ENCODE data around the gene HPD.
"Not testable (repeated sequence)": the region's sequence is repeated elsewhere in the genome, so short reads cannot be mapped to it uniquely, and the experiment has no call there.

Gene HPD

DNA sequence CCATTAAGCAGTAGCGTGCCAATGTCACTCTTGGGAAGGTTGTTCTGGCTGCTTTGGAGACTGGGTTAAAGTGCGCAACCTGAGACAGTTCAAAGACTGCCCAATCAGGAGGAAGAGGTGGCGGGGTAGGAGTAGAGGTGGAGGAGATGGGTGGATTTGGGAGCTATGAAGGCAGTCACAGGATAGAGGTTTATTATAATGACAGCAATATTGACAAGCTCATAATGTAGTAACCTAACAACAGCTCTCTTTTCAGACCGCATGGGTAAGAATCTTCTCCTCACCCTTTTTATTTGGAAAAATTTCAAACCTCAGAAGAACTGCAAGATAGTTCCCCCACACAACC, 24.6 kb upstream of the HPD start:
- Histone ChIP-seq H3K4me1 (no peaks in the 10 kb centered on the region), H3K36me3 (no peaks in the 10 kb centered on the region), H3K4me3 (ENCODE audit: low read depth, low read length) (no peak overlapping the region), H3K27me3 (no peaks in the 10 kb centered on the region), H3K9me3 (no peaks in the 10 kb centered on the region)
- no peak for DNase-seq
- TF ChIP-seq, protein P1, sequence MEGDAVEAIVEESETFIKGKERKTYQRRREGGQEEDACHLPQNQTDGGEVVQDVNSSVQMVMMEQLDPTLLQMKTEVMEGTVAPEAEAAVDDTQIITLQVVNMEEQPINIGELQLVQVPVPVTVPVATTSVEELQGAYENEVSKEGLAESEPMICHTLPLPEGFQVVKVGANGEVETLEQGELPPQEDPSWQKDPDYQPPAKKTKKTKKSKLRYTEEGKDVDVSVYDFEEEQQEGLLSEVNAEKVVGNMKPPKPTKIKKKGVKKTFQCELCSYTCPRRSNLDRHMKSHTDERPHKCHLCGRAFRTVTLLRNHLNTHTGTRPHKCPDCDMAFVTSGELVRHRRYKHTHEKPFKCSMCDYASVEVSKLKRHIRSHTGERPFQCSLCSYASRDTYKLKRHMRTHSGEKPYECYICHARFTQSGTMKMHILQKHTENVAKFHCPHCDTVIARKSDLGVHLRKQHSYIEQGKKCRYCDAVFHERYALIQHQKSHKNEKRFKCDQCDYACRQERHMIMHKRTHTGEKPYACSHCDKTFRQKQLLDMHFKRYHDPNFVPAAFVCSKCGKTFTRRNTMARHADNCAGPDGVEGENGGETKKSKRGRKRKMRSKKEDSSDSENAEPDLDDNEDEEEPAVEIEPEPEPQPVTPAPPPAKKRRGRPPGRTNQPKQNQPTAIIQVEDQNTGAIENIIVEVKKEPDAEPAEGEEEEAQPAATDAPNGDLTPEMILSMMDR (IDR thresholded peaks at IDR 0.05; ENCODE audit: low read depth, low read length), result no peak

DNA sequence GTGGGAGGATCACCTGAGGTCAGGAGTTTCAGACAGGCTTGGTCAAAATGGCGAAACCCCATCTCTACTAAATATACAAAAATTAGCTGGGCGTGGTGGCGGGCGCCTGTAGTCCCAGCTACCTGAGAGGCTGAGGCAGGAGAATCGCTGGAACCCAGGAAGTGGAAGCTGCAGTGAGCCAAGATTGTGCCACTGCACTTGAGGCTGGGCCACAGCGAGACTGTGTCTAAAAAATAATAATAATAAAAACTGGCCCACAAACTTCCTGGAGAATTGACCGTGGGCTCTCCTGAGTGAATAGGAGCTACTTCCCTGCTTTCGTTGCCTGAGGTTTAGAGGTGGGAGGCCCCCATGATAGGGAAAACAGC, 17.4 kb upstream of the HPD start:
- not testable (repeated sequence) for H3K4me1 ChIP-seq; H3K27me3 ChIP-seq; H3K9me3 ChIP-seq; DNase-seq; H3K4me3 ChIP-seq (ENCODE audit: low read depth, low read length); H3K36me3 ChIP-seq

DNA sequence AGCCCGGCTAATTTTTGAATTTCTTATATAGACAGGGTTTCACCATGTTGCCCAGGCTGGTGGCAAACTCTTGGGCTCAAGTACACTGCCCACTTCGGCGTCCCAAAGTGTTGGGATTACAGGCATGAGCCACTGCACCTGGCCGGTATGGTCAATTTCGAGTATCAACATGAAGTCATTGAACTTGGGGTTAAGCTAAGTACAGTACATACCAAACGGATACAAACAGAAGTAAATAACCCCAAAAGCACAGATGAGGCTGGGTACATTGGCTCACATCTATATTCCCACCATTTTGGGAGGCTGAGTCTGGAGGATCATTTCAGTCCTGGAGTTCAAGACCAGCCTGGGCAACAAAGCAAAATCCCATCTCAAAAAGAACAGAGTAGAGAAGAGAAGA, 16.9 kb upstream of the HPD start:
- TF ChIP-seq, protein P1 (IDR thresholded peaks at IDR 0.05; ENCODE audit: low read depth, low read length), result no peak
- no peaks in the 10 kb centered on the region for H3K9me3 ChIP-seq
- no peak for DNase-seq
- H3K4me1 ChIP-seq, result peaks cover 6% of the 10 kb centered on the region
- H3K27me3 ChIP-seq, result no peaks in the 10 kb centered on the region
- no peaks in the 10 kb centered on the region for H3K36me3 ChIP-seq
- no peak overlapping the region for H3K4me3 ChIP-seq (ENCODE audit: low read depth, low read length)

DNA sequence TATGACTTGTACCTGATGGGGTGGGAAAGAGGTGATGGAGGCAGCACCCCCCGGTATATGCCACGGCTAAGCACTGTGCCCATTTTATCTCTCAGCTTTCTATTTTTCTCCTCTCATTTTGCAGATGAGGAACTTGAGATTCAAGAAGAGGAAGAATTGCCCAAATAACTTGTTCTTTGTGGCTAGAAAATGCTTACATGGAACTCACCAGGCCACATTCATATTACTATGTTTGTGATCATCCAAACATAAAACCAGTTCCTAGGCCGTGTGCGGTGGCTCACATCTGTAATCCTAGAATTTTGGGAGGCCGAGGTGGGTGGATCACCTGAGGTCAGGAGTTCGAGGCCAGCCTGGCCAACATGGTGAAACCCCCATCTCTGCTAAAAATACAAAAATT, 15.4 kb upstream of the HPD start:
- Histone ChIP-seq H3K9me3 (no peaks in the 10 kb centered on the region), H3K4me1 (peaks cover 6% of the 10 kb centered on the region), H3K36me3 (no peaks in the 10 kb centered on the region), H3K27me3 (no peaks in the 10 kb centered on the region), H3K4me3 (ENCODE audit: low read depth, low read length) (no peak overlapping the region)
- DNase-seq, result no peak
- TF ChIP-seq, protein P1 (IDR thresholded peaks at IDR 0.05; ENCODE audit: low read depth, low read length), result no peak

GRCh38 chr12:121873216-121873569, 14.5 kb upstream of the HPD start:
- H3K27me3 ChIP-seq, result no peaks in the 10 kb centered on the region
- TF ChIP-seq, protein P1 (IDR thresholded peaks at IDR 0.05; ENCODE audit: low read depth, low read length), result no peak
- no peaks in the 10 kb centered on the region for H3K9me3 ChIP-seq
- H3K4me3 ChIP-seq (ENCODE audit: low read depth, low read length), result no peak overlapping the region
- peaks cover 6% of the 10 kb centered on the region for H3K4me1 ChIP-seq
- DNase-seq, result no peak
- no peaks in the 10 kb centered on the region for H3K36me3 ChIP-seq

GRCh38 chr12:121872546-121873215, 14.0 kb upstream of the HPD start:
- Histone ChIP-seq H3K4me1 (peaks cover 6% of the 10 kb centered on the region), H3K27me3 (no peaks in the 10 kb centered on the region), H3K9me3 (no peaks in the 10 kb centered on the region), H3K4me3 (ENCODE audit: low read depth, low read length) (peak overlapping the region; percentile 45), H3K36me3 (no peaks in the 10 kb centered on the region)
- TF ChIP-seq, protein P1 (IDR thresholded peaks at IDR 0.05; ENCODE audit: low read depth, low read length), result no peak
- DNase-seq, result peak; percentile 93

DNA sequence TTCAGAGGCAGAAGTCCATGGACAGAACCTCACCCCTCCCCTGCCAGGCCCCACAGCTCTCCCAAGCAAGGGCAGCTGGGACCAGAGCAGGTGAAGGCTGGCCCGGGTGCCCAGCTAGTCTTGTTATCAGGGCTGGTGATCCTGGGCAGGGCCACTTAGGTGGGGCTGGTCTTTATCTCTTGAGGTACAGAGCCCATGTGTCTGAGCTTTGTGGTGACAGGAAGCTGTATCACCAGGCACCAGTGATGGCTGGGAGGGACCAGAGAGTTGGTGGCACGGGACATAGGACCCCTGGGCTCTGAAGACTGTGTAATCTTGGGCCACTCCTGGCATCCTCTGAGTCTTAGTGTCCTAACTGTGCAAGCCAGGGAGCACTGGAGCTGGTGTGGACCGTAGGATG, 12.8 kb upstream of the HPD start:
- no peaks in the 10 kb centered on the region for H3K36me3 ChIP-seq
- DNase-seq, result no peak
- H3K4me3 ChIP-seq (ENCODE audit: low read depth, low read length), result no peak overlapping the region
- H3K27me3 ChIP-seq, result no peaks in the 10 kb centered on the region
- no peaks in the 10 kb centered on the region for H3K9me3 ChIP-seq
- TF ChIP-seq, protein P1 (IDR thresholded peaks at IDR 0.05; ENCODE audit: low read depth, low read length), result no peak
- H3K4me1 ChIP-seq, result peaks cover 6% of the 10 kb centered on the region

- H3K4me3 ChIP-seq (ENCODE audit: low read depth, low read length); H3K27me3 ChIP-seq; DNase-seq; H3K4me1 ChIP-seq; H3K9me3 ChIP-seq; H3K36me3 ChIP-seq: not testable (repeated sequence)
Measured at GRCh38 chr12:121869229-121869628, 10.6 kb upstream of the HPD start.
